RKO (cell line): ENCODE measurements around the gene MAPKAPK2.
A peak's percentile ranks its signal among the peaks of the same experiment; 100 is the strongest.
"Not testable (repeated sequence)": the region's sequence is repeated elsewhere in the genome, so short reads cannot be mapped to it uniquely, and the experiment has no call there.

Source experiments
- DNase-seq: peaks from one replicate; pipeline ENCODE4 v3.0.0-alpha.2; 2016; ENCODE audit warnings: low spot score

MAPKAPK2 gene

GRCh38 chr1:206684478-206685333 lies at the start of gene MAPKAPK2:
MAPKAPK2 (plus strand) TSS chr1:206684905; CDS start chr1:206685230, 325 bp downstream.
- DNase-seq, result peak; percentile 72

- peak; percentile 96 for DNase-seq
Measured at GRCh38 chr1:206635080-206635977, 49.4 kb upstream of the MAPKAPK2 start, which contains the start of gene DYRK3. DYRK3 (plus strand) TSS chr1:206635536; CDS start chr1:206635704, 168 bp downstream.

- peak; percentile 49 for DNase-seq
Measured at GRCh38 chr1:206635978-206636345, 48.7 kb upstream of the MAPKAPK2 start.

- peak; percentile 45 for DNase-seq
Measured at GRCh38 chr1:206636671-206637070, 48.0 kb upstream of the MAPKAPK2 start.

- DNase-seq, result peak; percentile 27
Measured at GRCh38 chr1:206637605-206638004, 47.1 kb upstream of the MAPKAPK2 start.

GRCh38 chr1:206642074-206642473 lies 42.6 kb upstream of the MAPKAPK2 start:
- DNase-seq, result not testable (repeated sequence)

GRCh38 chr1:206643118-206643698 lies 41.5 kb upstream of the MAPKAPK2 start:
- DNase-seq, result no peak

GRCh38 chr1:206646504-206646903 lies 38.2 kb upstream of the MAPKAPK2 start:
- no peak for DNase-seq

- no peak for DNase-seq
Measured at GRCh38 chr1:206647224-206647623, 37.5 kb upstream of the MAPKAPK2 start.

- no peak for DNase-seq
Measured at GRCh38 chr1:206649261-206649921, 35.3 kb upstream of the MAPKAPK2 start.

- DNase-seq, result no peak
Measured at GRCh38 chr1:206651014-206651413, 33.7 kb upstream of the MAPKAPK2 start.

GRCh38 chr1:206651958-206652890 lies 32.5 kb upstream of the MAPKAPK2 start:
- no peak for DNase-seq

- DNase-seq, result no peak
Measured at GRCh38 chr1:206653715-206654459, 30.8 kb upstream of the MAPKAPK2 start.

- no peak for DNase-seq
Measured at GRCh38 chr1:206654828-206655227, 29.9 kb upstream of the MAPKAPK2 start.

GRCh38 chr1:206655471-206655882 lies 29.2 kb upstream of the MAPKAPK2 start:
- no peak for DNase-seq

- DNase-seq, result no peak
Measured at GRCh38 chr1:206656936-206657335, 27.8 kb upstream of the MAPKAPK2 start.

GRCh38 chr1:206657751-206658150 lies 27.0 kb upstream of the MAPKAPK2 start:
- DNase-seq, result no peak

GRCh38 chr1:206658264-206658980 lies 26.3 kb upstream of the MAPKAPK2 start:
- no peak for DNase-seq

GRCh38 chr1:206658981-206659273 lies 25.8 kb upstream of the MAPKAPK2 start:
- DNase-seq, result no peak
